GM19351 (cell line): ENCODE measurements around the gene OR52N2.
A peak's percentile ranks its signal among the peaks of the same experiment; 100 is the strongest.

ENCODE experiments used
- ATAC-seq: cut with Tn5 transposase; IDR thresholded peaks from one replicate; pipeline ENCODE4 v1.9.1; 2021; ENCODE audit warnings: mild to moderate bottlenecking, moderate library complexity; ENCODE audit not compliant: unreplicated experiment

The OR52N2 gene

DNA sequence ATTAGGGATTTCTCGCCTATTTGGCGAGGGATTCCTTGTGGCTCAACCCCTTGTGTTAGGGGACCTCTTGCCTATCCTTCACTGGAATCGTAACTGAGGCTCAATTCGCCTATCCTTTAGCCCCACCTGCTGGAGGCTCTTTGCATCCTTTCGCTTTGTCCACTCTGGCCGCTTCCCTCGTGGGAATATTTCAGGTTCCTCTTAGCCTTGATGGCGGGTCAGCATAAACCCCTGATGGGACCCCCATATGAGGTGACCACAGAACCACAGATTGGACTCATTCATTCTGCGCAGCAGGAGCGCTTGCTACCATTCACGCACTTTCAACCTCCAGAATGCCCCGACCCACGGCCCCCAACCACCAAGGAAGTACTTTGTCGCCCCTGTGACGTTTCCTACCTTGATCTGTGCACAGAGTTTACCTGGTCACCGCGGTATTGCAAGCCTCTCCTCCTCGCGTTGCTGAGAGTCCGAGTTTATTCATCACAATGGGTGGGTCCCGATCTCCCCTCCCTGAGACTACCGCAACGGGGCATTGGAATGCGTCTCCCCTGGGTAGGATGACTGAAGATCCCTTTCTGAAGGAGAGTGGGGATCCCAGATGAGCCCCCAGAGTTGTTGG lies at the start of gene OR52N2:
Gene OR52N2 (plus strand): TSS at position 425 of the 622 bp plus-strand sequence. CDS start 11,412 bp downstream, outside the sequence.
- ATAC-seq: peak; percentile 96

DNA sequence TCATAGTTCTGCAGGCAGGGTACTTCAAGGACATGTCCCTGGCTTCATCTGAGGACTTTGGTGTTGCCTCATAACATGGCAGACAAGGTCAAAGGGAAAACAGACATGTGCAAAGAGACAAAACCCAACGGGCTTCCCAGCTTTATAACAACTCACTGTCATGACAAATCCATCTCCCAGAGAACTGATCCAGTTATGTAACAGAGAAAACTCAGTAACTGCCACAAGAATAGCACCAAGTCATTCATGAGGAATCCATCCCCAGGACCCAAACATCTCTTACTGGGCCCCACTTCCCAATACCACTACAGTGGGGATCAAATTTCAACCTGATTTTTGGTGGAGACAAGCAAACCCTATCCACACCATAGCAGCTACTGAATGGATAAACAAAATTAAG lies 41.7 kb upstream of the OR52N2 start:
- no peak for ATAC-seq

GRCh38 chr11:5783255-5783654 lies 25.5 kb upstream of the OR52N2 start, which contains the start of gene OR52N5:
OR52N5 (minus strand) TSS chr11:5783355; CDS start chr11:5778634, 4,721 bp downstream.
- no peak for ATAC-seq

DNA sequence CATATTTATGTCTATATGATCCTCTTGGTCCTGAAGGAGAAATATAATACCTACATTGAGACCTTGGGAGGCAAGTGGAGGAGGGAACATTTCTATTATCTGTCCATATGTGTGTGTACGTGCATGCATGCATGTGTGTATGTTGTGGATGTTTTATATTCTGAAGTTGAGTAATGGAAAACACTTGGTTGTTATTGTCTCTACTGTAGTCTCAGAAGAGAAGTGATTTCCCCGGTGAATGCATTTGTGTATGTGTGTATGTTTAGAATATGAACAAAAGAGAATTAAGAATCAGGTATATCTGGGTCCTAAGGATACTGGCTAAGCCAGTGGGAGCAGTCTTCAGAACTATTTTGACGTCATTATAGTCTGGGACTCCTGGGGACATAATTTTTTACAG lies 17.6 kb upstream of the OR52N2 start, which contains the start of gene OR52N1:
Gene OR52N1 (minus strand): TSS at position 101 of the 400 bp plus-strand sequence. CDS start 2,449 bp downstream, outside the sequence.
- ATAC-seq: no peak

DNA sequence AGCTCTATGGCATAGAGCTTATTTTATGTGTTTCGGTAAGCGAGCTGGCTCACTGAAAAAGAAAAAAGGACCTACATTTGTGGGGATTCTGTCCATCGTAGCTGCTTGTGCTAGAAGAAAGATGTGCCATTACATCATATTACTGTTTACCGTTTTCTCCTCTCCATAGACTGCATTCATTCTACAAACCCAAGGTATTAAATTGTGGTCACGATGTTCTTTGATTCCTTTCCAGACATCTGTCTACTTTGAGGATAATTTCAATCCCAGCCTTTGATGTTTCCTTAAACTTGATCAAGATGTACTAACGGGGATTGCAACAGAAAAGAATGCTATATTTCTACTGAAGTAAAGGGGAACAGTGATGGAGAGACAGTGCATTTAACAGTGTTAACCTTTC lies 12.2 kb upstream of the OR52N2 start:
- no peak for ATAC-seq

DNA sequence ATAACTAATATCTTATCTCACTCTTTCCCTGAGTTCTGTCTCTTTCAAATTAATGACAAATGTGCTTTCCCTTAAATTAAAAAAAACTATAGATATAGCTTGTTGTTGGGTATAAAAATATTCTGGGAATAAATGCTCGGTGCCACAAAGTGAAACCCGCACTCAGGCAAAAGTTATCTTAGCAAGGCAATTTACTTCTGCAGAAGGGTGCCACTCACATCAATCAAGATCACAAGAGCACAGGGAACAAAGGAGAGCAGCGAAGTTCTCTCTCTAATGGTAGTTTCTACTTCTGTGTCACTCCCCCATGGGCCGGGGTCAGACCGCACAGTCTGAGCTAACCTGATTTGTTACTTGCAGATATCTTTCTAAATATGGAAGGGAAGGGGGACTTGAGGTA lies 4.7 kb upstream of the OR52N2 start:
- ATAC-seq: no peak

DNA sequence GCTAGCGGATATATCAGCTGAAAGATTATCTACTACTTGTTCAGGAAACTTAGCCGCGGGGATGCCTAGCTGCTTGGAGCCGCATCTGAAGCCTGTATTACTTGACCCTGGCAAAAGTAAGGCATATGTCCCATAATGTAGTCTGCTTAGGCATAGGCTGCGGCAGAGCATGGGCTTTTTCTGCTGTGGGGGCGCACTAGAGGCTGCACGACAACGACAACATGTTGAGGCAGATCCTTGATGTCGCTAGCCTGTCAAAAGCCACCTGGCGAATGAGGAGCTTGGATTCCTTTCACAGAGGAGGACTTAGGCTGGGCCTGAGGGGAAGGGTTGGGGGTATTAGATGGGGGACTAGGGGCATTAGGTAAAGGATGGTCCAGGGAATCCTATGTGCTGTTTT lies 1.1 kb upstream of the OR52N2 start:
- ATAC-seq: no peak

DNA sequence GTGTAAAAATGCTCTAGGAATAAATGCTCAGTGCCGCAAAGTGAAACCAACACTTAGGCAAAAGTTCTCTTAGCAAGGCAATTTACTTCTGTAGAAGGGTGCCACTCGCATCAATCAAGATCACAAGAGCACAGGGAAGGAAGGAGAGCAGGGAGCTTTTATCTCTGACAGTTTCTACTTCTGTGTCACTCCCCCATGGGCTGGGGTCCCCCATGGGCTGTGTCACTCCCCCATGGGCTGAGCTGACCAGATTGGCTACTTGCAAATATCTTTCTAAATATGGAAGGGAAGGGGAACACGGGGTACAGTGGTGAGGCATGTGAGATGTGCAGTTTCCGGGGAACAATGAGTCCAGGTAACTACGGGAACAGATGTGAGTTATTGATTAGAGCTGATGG lies 397 bp downstream of the OR52N2 start:
- peak; percentile 38 for ATAC-seq

- no peak for ATAC-seq
These were observed 1.4 kb downstream of the OR52N2 start for GRCh38 chr11:5809905-5810795.

GRCh38 chr11:5815534-5815933 lies 6.8 kb downstream of the OR52N2 start:
- peak; percentile 55 for ATAC-seq

GRCh38 chr11:5818245-5818886 lies 9.6 kb downstream of the OR52N2 start:
- ATAC-seq: peak; percentile 57

DNA sequence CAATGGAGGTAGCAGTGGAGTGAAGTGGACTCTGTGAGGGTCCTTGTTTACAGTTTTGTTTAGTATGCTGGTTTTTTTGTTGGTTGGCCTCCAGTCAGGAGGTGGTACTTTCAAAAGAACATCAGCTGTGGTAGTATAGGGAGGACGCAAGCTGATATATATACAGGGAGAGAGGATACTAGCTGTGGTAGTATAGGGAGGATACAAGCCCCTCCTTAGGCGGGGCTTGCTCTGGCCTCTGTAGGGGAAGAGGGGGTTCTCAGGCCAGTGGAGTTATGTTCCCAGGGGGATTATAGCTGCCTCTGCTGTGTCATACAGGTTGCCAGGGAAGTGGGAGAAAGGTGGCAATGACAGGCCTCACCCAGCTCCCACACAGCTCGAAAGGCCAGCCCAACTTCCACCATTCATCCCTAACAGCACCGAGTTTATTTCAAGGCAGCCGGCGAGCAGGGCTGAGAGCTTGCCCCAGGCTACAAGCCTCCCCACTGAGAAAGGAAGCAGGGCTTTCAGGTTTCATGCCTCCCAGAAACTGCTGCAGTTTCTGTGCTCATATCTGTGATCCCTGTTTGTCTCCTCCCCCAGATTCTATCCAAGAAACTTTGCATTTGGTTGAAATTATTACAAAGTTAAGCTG lies 22.6 kb downstream of the OR52N2 start:
- no peak for ATAC-seq

DNA sequence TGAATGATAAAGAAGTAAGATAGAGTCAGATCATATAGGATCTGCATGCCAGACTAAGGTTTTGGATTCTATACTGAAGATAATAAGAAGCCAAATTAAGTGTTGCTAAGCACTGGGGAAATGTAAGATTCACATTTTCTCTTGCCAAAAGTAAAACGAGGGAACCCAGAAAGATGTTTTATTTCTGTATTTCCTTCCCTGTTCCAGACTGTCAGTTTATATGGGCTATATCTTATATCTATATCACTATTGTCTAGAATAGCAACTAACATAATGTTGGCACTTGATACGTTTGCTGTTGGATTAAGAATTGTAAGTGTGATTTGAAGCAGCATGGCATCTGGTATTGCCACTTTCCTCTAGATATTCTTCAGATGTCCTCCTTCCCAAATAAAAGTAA lies 24.7 kb downstream of the OR52N2 start:
- no peak for ATAC-seq

DNA sequence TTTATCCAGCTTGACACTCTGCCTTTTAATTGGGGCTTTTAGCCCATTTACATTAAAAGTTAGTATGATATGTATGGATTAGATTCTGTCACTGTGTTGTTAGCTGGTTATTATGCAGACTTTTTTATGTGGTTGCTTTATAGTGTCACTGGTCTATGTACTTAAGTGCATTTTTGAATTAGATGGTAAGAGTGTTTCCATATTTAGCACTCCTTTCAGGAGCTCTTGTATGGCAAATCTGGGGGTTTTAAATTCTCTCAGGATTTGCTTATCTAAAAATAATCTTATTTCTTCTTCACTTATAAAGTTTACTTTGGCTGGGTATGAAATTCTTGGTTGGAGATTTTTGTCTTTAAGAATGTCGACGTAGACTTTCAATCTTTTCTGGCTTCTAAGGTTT lies 29.0 kb downstream of the OR52N2 start:
- ATAC-seq: no peak

DNA sequence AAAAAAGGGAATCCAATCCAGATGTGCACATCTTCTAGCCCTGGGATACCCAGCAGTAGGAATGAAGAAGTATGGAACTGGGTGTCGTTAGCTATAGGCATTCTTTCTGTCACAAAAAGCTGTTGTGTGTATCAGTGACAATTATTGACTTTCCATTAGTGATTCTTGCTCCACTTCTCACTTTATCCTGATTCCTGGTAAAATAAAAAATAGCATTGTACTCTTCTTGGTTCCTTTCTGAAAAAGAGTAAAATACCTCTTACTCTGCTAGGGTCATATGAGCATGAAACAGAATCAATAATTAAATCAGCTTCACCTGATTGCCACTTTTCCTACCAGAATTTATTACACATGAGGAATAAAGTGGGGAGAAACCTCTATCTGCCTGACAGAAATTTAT lies 33.1 kb downstream of the OR52N2 start, which contains the start of gene OR52E6:
Gene OR52E6 (minus strand): TSS at position 101 of the 400 bp plus-strand sequence. CDS start 0 bp downstream, at position 101.
- no peak for ATAC-seq

GRCh38 chr11:5846701-5847100 lies 38.0 kb downstream of the OR52N2 start:
- no peak for ATAC-seq

DNA sequence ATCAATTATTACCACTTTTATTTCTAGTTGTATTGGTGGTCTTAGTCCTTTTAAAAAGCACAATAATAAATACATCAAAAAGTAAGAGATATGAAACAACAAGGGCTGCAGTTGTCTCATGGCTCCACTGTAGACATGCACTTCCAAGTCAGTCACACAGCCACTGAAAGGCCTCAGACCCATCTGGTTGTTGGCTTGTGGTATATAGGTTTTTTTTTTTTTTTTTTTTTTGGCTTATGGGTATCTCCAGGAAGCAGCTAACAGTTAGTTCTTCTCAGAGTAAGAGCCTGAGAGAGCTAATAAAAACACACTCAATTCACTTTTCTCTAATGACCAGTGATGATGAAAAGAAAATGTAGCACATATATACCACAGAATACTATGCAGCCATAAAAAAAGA lies 39.0 kb downstream of the OR52N2 start:
- no peak for ATAC-seq

GRCh38 chr11:5851002-5851401 lies 42.3 kb downstream of the OR52N2 start:
- no peak for ATAC-seq

DNA sequence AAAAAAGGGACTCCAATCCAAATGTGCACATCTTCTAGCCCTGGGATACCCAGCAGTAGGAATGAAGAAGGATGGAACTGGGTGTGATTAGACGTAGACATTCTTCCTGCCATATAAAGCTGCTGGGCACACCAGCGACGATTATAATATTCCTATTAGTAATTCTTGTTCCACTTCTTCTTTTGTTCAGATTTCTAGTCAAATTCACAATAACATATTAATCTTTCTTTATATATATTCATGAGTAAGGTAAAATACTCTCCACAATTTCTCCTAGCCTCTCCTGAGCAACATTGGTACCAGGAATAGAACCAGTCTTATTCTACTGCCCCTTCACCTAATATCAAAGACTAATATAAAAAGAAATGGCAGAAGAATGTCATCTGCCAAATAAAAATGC lies 48.9 kb downstream of the OR52N2 start, which contains the start of gene OR52E8:
Gene OR52E8 (minus strand): TSS at position 101 of the 400 bp plus-strand sequence. CDS start 0 bp downstream, at position 101.
- no peak for ATAC-seq

- ATAC-seq: no peak
These were observed 57.1 kb downstream of the OR52N2 start for GRCh38 chr11:5865826-5866225.
